Measurements from ENCODE around the gene PKMYT1.

GRCh38 chr16:2933136-2933535, 47.1 kb downstream of the PKMYT1 start:
- TF ChIP-seq CTCF (optimal IDR thresholded peaks at IDR 0.05 in 1 of 3, IDR thresholded peaks at IDR 0.05 in 1 of 3, conservative IDR thresholded peaks at IDR 0.05 in 1 of 3; ENCODE audit: extremely low read depth in 1 of 3, insufficient read depth in 2 of 3, low read length in 3 of 3) (no peak), EZH2 (IDR thresholded peaks at IDR 0.05; ENCODE audit: low read length) (no peak)
